ENCODE data around the gene CENPS. TPM values are rescaled to one million over a fixed set of nuclear protein-coding genes. Genes with fewer than 3 reads are reported as not detected.
A peak's percentile ranks its signal among the peaks of the same experiment; 100 is the strongest.
"Not testable (repeated sequence)": the region's sequence is repeated elsewhere in the genome, so short reads cannot be mapped to it uniquely, and the experiment has no call there.

CENPS gene
- total and polyA plus RNA-seq, 8 donors, result 1.8 to 29.5 (median 10.0) TPM; not detected in 2

DNA sequence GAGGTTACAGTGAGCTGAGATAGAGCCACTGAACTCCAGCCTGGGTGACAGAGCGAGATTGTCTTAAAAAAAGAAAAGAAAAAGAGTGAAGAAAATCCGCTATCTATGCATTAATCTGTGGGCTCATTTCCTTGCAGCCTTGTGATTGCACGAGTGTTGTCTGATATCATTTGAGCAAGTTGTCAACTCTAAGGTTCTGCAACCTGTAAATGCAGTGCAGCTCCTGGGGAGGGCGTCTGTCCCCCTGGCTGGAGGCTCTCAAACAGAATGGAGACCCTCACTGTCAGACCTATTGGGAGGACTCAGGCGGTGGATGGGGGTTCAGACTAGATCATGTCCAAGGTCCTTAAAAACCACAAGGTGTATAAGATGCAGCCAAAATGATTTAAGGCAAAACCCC is 25.8 kb downstream of the CENPS start:
- H3K9me3 ChIP-seq, result no peaks in the 10 kb centered on the region
- H3K27me3 ChIP-seq, result no peaks in the 10 kb centered on the region
- DNase-seq, result no peak
- peaks cover 6 to 25% (median 14%) of the 10 kb centered on the region in 4 donors for H3K4me1 ChIP-seq
- H3K36me3 ChIP-seq, result peaks cover under 1 to 30% (median 22%) of the 10 kb centered on the region in 4 donors
- 87 to 92% (median 88%) methylated on average over 5 of the region's 5 CpGs for WGBS, 5 donors
- intact Hi-C loops (cut with DNase I; ENCODE audit: low total_unique reads), result no loop called here
- H3K27ac ChIP-seq, result no peak overlapping the region
- TF ChIP-seq, protein P1, sequence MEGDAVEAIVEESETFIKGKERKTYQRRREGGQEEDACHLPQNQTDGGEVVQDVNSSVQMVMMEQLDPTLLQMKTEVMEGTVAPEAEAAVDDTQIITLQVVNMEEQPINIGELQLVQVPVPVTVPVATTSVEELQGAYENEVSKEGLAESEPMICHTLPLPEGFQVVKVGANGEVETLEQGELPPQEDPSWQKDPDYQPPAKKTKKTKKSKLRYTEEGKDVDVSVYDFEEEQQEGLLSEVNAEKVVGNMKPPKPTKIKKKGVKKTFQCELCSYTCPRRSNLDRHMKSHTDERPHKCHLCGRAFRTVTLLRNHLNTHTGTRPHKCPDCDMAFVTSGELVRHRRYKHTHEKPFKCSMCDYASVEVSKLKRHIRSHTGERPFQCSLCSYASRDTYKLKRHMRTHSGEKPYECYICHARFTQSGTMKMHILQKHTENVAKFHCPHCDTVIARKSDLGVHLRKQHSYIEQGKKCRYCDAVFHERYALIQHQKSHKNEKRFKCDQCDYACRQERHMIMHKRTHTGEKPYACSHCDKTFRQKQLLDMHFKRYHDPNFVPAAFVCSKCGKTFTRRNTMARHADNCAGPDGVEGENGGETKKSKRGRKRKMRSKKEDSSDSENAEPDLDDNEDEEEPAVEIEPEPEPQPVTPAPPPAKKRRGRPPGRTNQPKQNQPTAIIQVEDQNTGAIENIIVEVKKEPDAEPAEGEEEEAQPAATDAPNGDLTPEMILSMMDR (IDR thresholded peaks at IDR 0.05), result no peak
- TF ChIP-seq POLR2A (IDR thresholded peaks at IDR 0.05) (no peak), POLR2AphosphoS5 (IDR thresholded peaks at IDR 0.05) (no peak), EP300 (IDR thresholded peaks at IDR 0.05) (no peak)
- H3K4me3 ChIP-seq, result no peak overlapping the region

DNA sequence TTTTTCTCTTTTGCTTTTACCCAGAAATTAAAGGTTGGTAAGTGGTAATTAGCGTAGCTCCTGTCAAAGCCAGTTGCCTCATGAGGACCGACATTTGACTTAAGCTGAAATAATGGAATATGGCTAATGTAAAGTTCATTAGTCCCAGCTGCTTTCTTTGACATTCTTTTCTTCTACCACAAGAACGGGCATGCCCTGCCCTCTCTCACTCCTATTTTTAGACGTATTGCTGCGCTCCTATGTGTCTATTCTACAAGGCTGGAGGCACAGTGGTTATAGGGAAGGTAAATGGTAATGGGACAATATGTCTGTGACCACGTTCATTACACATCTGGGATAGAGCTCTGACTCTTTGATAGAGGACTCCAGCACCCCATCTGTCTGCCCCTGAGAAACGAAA is 26.4 kb downstream of the CENPS start:
- no peaks in the 10 kb centered on the region for H3K9me3 ChIP-seq
- peaks cover 7 to 36% (median 28%) of the 10 kb centered on the region in 4 donors for H3K36me3 ChIP-seq
- WGBS, 5 donors, result 76 to 83% (median 80%) methylated on average over 7 of the region's 7 CpGs
- H3K27ac ChIP-seq, result no peak overlapping the region
- TF ChIP-seq POLR2A (IDR thresholded peaks at IDR 0.05), result no peak
- no peak for TF ChIP-seq EP300 (IDR thresholded peaks at IDR 0.05)
- TF ChIP-seq POLR2AphosphoS5 (IDR thresholded peaks at IDR 0.05), result no peak
- TF ChIP-seq, protein P1 (IDR thresholded peaks at IDR 0.05), result no peak
- no peak overlapping the region for H3K4me3 ChIP-seq
- intact Hi-C loops (cut with DNase I; ENCODE audit: low total_unique reads), result no loop called here
- DNase-seq, result no peak
- no peaks in the 10 kb centered on the region for H3K27me3 ChIP-seq
- peaks cover 6 to 19% (median 9%) of the 10 kb centered on the region in 4 donors for H3K4me1 ChIP-seq

DNA sequence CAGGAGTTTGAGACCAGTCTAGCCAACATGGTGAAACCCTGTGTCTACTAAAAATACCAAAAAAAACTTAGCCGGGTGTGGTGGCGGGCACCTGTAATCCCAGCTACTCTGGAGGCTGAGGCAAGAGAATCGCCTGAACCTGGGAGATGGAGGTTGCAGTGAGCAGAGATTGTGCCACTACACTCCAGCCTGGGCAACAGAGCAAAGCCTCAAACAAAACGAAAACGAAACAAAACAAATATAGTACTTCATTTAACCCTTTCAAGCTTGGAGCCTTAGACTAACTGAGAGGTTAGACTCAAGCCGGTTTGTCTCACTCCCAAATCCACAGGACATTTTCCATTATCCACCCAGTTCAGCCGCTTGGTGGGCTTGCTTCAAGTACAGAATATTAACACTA is 27.2 kb downstream of the CENPS start:
- intact Hi-C loops (cut with DNase I; ENCODE audit: low total_unique reads); H3K27ac ChIP-seq; H3K4me3 ChIP-seq; DNase-seq; H3K9me3 ChIP-seq; H3K27me3 ChIP-seq: not testable (repeated sequence)
- 64 to 69% (median 65%) methylated on average over 7 of the region's 7 CpGs for WGBS, 5 donors
- H3K4me1 ChIP-seq, result peaks cover 6 to 19% (median 9%) of the 10 kb centered on the region in 4 donors
- peaks cover 15 to 44% (median 36%) of the 10 kb centered on the region in 4 donors for H3K36me3 ChIP-seq

DNA sequence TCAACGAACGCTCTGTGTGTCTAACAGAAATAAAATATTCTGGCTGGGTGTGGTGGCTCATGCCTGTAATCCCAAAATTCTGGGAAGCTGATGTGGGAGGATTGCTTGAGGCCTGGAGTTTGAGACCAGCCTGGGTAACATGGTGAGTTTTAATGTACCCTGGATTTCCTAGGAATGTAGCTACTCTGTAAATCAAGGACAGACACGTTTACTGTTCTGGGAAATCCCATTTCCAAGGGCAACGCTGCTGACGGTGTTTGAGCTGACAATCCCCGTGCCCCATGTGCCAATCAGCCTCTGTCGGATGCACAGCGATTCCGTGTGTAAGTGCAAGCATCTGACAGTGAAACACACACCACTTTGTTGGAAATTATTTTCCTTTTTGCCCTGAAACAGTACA is 27.6 kb downstream of the CENPS start:
- no peak for DNase-seq
- Histone ChIP-seq H3K27ac (no peak overlapping the region), H3K27me3 (no peaks in the 10 kb centered on the region), H3K36me3 (peaks cover 19 to 49% (median 40%) of the 10 kb centered on the region in 4 donors), H3K9me3 (no peaks in the 10 kb centered on the region), H3K4me1 (peaks cover 6 to 19% (median 9%) of the 10 kb centered on the region in 4 donors), H3K4me3 (no peak overlapping the region)
- no peak for TF ChIP-seq POLR2AphosphoS5 (IDR thresholded peaks at IDR 0.05)
- no peak for TF ChIP-seq EP300 (IDR thresholded peaks at IDR 0.05)
- TF ChIP-seq, protein P1 (IDR thresholded peaks at IDR 0.05), result no peak
- TF ChIP-seq POLR2A (IDR thresholded peaks at IDR 0.05), result no peak
- WGBS, 5 donors, result 69 to 91% (median 85%) methylated on average over 9 of the region's 9 CpGs
- intact Hi-C loops (cut with DNase I; ENCODE audit: low total_unique reads), result no loop called here

DNA sequence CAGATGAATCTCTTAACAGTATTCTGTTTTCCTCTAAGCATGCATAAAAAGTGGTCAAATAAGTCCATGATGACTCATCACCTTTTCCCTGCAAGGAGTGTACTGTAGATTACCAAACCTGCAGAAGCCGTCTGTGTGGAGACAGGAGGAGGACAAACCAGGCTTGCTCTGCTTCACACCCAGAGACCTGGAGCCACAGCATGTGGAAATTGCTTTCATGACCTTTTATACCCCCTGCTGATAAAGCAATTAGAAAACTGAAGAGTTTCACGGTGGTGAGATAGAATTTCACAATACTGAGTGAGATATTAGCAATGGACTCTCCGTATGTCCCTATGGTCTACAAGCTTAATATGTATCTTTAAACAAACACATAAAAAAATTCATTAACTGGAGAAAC is 29.0 kb downstream of the CENPS start:
- peaks cover 30 to 62% (median 53%) of the 10 kb centered on the region in 4 donors for H3K36me3 ChIP-seq

More for the DNA sequence above, 29.0 kb downstream of the CENPS start:
- WGBS, 5 donors, result 28 to 50% (median 39%) methylated on average over 3 of the region's 3 CpGs
- Histone ChIP-seq H3K4me1 (peaks cover 6 to 19% (median 9%) of the 10 kb centered on the region in 4 donors), H3K27ac (peak overlapping the region in 2 of 5 donors; percentile 8 to 17), H3K27me3 (no peaks in the 10 kb centered on the region), H3K4me3 (no peak overlapping the region), H3K9me3 (no peaks in the 10 kb centered on the region)
- TF ChIP-seq, protein P1 (IDR thresholded peaks at IDR 0.05), result no peak
- peak in 1 of 3 donors; percentile 27 for TF ChIP-seq POLR2AphosphoS5 (IDR thresholded peaks at IDR 0.05)
- peak in 1 of 2 donors; percentile 69 for DNase-seq
- intact Hi-C loops (cut with DNase I; ENCODE audit: low total_unique reads), result no loop called here
